Neuronal stem cell (in vitro differentiated cells): ENCODE data around the gene USP1.

Source experiments
- DNase-seq: peaks from one replicate; pipeline ENCODE4 v3.0.0-alpha.2; 2013; ENCODE audit warnings: low spot score
- H2AFZ ChIP-seq: one replicate; pipeline ENCODE4 v1.6.1; 2013; ENCODE audit warnings: mild to moderate bottlenecking, low read length, inconsistent platforms
- H2AK5ac ChIP-seq: 2 replicates; pipeline ENCODE4 v1.6.1; 2013; ENCODE audit warnings: low read depth, mild to moderate bottlenecking, inconsistent platforms, low read length, moderate library complexity, mixed read lengths
- H2BK120ac ChIP-seq: 2 replicates; pipeline ENCODE4 v1.6.1; 2013; ENCODE audit warnings: low read depth, mild to moderate bottlenecking, inconsistent platforms, low read length, moderate library complexity, mixed read lengths
- H2BK12ac ChIP-seq: one replicate; pipeline ENCODE4 v1.6.1; 2013; ENCODE audit warnings: low read length, inconsistent platforms
- H2BK15ac ChIP-seq: 2 replicates; pipeline ENCODE4 v1.6.1; 2013; ENCODE audit warnings: mild to moderate bottlenecking, low read length, inconsistent platforms, mixed read lengths
- H2BK5ac ChIP-seq: one replicate; pipeline ENCODE4 v1.6.1; 2013; ENCODE audit warnings: inconsistent platforms, mild to moderate bottlenecking, low read length, moderate library complexity
- H3K14ac ChIP-seq: one replicate; pipeline ENCODE4 v1.6.1; 2013; ENCODE audit warnings: low read length, inconsistent platforms
- H3K18ac ChIP-seq: 2 replicates; pipeline ENCODE4 v1.6.1; 2013; ENCODE audit warnings: low read length, inconsistent platforms
- H3K23ac ChIP-seq: 2 replicates; pipeline ENCODE4 v1.6.1; 2013; ENCODE audit warnings: low read depth, mild to moderate bottlenecking, mixed read lengths, low read length, inconsistent platforms; ENCODE audit not compliant: poor library complexity
- H3K27ac ChIP-seq: replicated peaks from 3 replicates; pipeline ENCODE4 v1.5.1; 2013; ENCODE audit warnings: low read length, inconsistent platforms
- H3K27me3 ChIP-seq, 3 experiments: 2 replicates each; pipeline ENCODE4 v1.6.1; 2013; ENCODE audit warnings: low read length in 3 of 3, mild to moderate bottlenecking in 2 of 3, inconsistent platforms in 1 of 3, low read depth in 1 of 3, mixed read lengths in 1 of 3, moderate library complexity in 1 of 3; ENCODE audit not compliant: control insufficient read depth in 3 of 3, insufficient read depth in 3 of 3
- H3K36me3 ChIP-seq, 2 donors: replicated peaks in 1 of 2; 2 replicates each; pipeline ENCODE4 v1.6.1; 2013; ENCODE audit warnings: low read length in 2 of 2; ENCODE audit not compliant: control insufficient read depth in 2 of 2, insufficient read depth in 2 of 2
- H3K4ac ChIP-seq: 2 replicates; pipeline ENCODE4 v1.6.1; 2013; ENCODE audit warnings: inconsistent platforms, mild to moderate bottlenecking, low read length, moderate library complexity
- H3K4me1 ChIP-seq, 2 donors: 1 replicate in 1 of 2; 2 replicates in 1 of 2; pipeline ENCODE4 v1.6.1; 2013; ENCODE audit warnings: low read length in 2 of 2, low read depth in 1 of 2; ENCODE audit not compliant: control insufficient read depth in 2 of 2, insufficient read depth in 1 of 2
- H3K4me2 ChIP-seq: one replicate; pipeline ENCODE4 v1.6.1; 2013; ENCODE audit warnings: mild to moderate bottlenecking, low read length, inconsistent platforms; ENCODE audit not compliant: insufficient read depth, poor library complexity, severe bottlenecking
- H3K4me3 ChIP-seq, 2 donors: 2 replicates each; pipeline ENCODE4 v1.5.1; 2013; ENCODE audit warnings: low read length in 2 of 2, mild to moderate bottlenecking in 2 of 2, inconsistent platforms in 1 of 2, moderate library complexity in 1 of 2
- H3K79me1 ChIP-seq: one replicate; pipeline ENCODE4 v1.6.1; 2013; ENCODE audit warnings: low read depth, mild to moderate bottlenecking, inconsistent platforms, low read length, moderate library complexity
- H3K9ac ChIP-seq: one replicate; pipeline ENCODE4 v1.6.1; 2013; ENCODE audit warnings: mild to moderate bottlenecking, low read depth, low read length, inconsistent platforms; ENCODE audit not compliant: poor library complexity
- H3K9me3 ChIP-seq, 2 donors: replicated peaks in 1 of 2; 2 replicates each; pipeline versions ENCODE3 to v1.6.1; 2013; ENCODE audit warnings: low read length in 2 of 2, mild to moderate bottlenecking in 2 of 2, inconsistent platforms in 1 of 2, low read depth in 1 of 2, mixed read lengths in 1 of 2, moderate library complexity in 1 of 2; ENCODE audit not compliant: control insufficient read depth in 2 of 2, insufficient read depth in 1 of 2
- H4K8ac ChIP-seq: one replicate; pipeline ENCODE4 v1.6.1; 2013; ENCODE audit warnings: low read depth, mild to moderate bottlenecking, inconsistent platforms, low read length, moderate library complexity
- H4K91ac ChIP-seq: one replicate; pipeline ENCODE4 v1.6.1; 2013; ENCODE audit warnings: low read length, low read depth, mild to moderate bottlenecking, inconsistent platforms; ENCODE audit not compliant: poor library complexity
- WGBS, 2 donors: extraction: QIAGEN DNeasy Blood & Tissue Kit; methylation state at CpG; one replicate each; pipeline ENCODE4 v1.1.7; 2013; ENCODE audit warnings: missing lambda C conversion rate in 2 of 2, mixed read lengths in 1 of 2; ENCODE audit not compliant: insufficient read length in 2 of 2, insufficient replicate concordance in 1 of 2; ENCODE audit errors: extremely low coverage in 2 of 2; 5-methylcytosine and 5-hydroxymethylcytosine counted together

USP1 gene

DNA sequence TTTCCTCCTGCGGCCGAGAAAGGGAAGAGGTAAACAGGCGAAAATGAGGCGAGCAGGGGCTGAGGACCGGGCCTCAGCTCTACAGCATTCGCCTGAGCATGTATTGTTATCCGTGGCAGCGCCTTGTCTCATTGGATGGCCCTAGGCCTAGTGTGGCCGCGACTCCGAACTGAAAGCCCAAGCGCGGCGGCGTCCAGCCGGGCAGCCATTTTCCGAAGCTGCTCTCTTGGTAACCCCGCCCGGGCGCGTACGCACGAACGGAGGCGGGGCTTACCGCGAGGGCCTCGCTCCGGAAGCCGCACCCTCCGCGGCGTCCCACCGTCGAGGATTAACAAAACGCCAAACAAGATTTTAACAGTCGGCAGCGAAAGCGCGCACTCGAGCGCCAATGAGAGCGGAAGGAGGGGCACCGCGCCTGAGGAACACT lies 797 bp upstream of the USP1 start:
- peaks cover 1 to 2% of the 10 kb centered on the region in 2 donors for H3K4me1 ChIP-seq

DNA sequence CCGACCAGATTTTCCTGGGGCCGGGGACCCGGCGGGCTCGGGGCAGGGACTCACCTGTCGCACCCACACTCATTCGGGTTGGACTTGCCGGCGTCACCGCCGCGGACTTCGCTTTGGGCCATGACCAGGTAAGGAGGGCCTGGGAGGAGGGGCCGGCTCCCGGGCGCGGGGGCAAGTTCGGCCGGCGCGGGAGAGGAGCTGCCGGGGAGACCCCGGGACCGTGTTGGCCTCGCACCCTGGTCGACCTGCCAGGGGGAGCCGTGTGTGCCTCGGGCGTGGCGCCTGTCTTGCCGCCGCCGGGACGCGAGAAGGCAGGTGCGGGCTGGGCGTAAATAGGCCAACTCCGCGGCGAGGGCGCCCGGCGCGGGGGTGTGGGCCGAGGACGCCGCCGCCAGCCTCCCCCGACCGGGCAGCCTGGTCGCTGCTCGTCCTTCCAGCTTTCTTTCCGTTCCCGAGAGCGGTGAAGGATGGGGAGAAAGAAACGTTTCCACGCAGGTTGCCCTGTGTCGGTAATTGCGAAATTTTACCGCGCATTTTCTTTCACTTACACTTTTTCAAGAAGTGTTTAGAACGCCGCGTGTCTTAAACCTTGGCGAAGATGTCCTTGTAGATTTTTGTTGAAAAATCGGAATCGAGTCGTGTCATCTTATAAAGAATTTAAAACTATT lies 558 bp downstream of the USP1 start:
- no peaks in the 10 kb centered on the region for H3K27me3 ChIP-seq
- H2AFZ ChIP-seq, result peak overlapping the region; percentile 94
- H3K14ac ChIP-seq, result peak overlapping the region; percentile 99
- H3K4me1 ChIP-seq, result peaks cover 1 to 2% of the 10 kb centered on the region in 2 donors
- H2BK5ac ChIP-seq, result peak overlapping the region; percentile 100
- H3K23ac ChIP-seq, result peak overlapping the region; percentile 95
- H4K8ac ChIP-seq, result no peak overlapping the region
- peak overlapping the region; percentile 100 for H3K27ac ChIP-seq
- WGBS, 2 donors, result no CpG with 5 or more reads among the region's 68 CpGs
- H3K18ac ChIP-seq, result peak overlapping the region; percentile 99
- H3K4ac ChIP-seq, result peak overlapping the region; percentile 44
- H3K9me3 ChIP-seq, result no peaks in the 10 kb centered on the region
- H4K91ac ChIP-seq, result peak overlapping the region; percentile 82
- H2BK15ac ChIP-seq, result peak overlapping the region; percentile 38
- peak overlapping the region; percentile 75 to 93 for H3K4me3 ChIP-seq
- peak overlapping the region; percentile 72 for H2AK5ac ChIP-seq
- peak overlapping the region; percentile 89 for H3K4me2 ChIP-seq
- no peaks in the 10 kb centered on the region for H3K79me1 ChIP-seq
- peak overlapping the region; percentile 98 for H3K9ac ChIP-seq
- no peak overlapping the region for H2BK12ac ChIP-seq
- H2BK120ac ChIP-seq, result peak overlapping the region; percentile 2
- peak; percentile 18 for DNase-seq
- H3K36me3 ChIP-seq, result peaks cover 2 to 29% of the 10 kb centered on the region in 2 donors

More for the DNA sequence above, 797 bp upstream of the USP1 start:
- peak overlapping the region; percentile 96 for H3K18ac ChIP-seq
- H2BK12ac ChIP-seq, result no peak overlapping the region
- peak overlapping the region; percentile 59 for H3K14ac ChIP-seq
- H3K4me3 ChIP-seq, result peak overlapping the region; percentile 75 to 93
- H2BK120ac ChIP-seq, result peak overlapping the region; percentile 37
- H2BK5ac ChIP-seq, result peak overlapping the region; percentile 35
- no peak for DNase-seq
- no peak overlapping the region for H4K8ac ChIP-seq
- H3K79me1 ChIP-seq, result no peaks in the 10 kb centered on the region
- H2AFZ ChIP-seq, result peak overlapping the region; percentile 94
- H3K36me3 ChIP-seq, result peaks cover 0 to 15% of the 10 kb centered on the region in 2 donors
- peak overlapping the region; percentile 93 for H3K9ac ChIP-seq
- WGBS, 2 donors, result no CpG with 5 or more reads among the region's 45 CpGs
- peak overlapping the region; percentile 100 for H3K27ac ChIP-seq
- H3K27me3 ChIP-seq, result peaks cover 0 to 3% (median 0%) of the 10 kb centered on the region in 3 experiments
- peak overlapping the region; percentile 81 for H2AK5ac ChIP-seq
- H3K23ac ChIP-seq, result peak overlapping the region; percentile 70
- H3K4me2 ChIP-seq, result peak overlapping the region; percentile 89
- no peaks in the 10 kb centered on the region for H3K9me3 ChIP-seq
- H3K4ac ChIP-seq, result peak overlapping the region; percentile 53
- no peak overlapping the region for H2BK15ac ChIP-seq
- H4K91ac ChIP-seq, result no peak overlapping the region

DNA sequence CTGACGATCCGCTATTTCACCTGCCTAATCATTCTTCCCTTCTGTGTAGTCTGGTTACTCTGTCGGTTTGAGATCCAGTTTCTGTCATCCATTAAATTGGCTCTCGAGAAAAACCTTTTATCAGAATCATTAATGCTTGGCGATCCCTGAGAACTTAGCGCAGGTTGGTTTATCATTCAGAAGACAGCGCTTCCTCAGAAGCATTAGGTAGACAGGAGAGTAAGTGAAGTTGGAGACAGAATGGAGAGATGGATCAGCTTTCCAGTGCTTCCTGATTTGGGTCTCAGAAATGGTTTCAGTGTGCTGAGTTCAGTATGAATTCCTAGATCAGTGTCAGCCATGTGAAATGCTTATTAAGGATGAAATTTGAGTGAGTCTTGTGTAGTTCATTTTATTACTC lies 1.3 kb downstream of the USP1 start:
- Histone ChIP-seq H3K9ac (peak overlapping the region; percentile 17), H2BK5ac (no peak overlapping the region)

GRCh38 chr1:62439652-62440371 lies 3.0 kb downstream of the USP1 start:
- H2BK5ac ChIP-seq, result no peak overlapping the region
- H4K8ac ChIP-seq, result no peak overlapping the region
- no peak overlapping the region for H3K4me2 ChIP-seq
- H3K9me3 ChIP-seq, result no peaks in the 10 kb centered on the region
- H2BK12ac ChIP-seq, result no peak overlapping the region
- no peak overlapping the region for H2AFZ ChIP-seq
- no peak overlapping the region for H3K18ac ChIP-seq
- no peak overlapping the region for H3K9ac ChIP-seq
- no peak overlapping the region for H3K14ac ChIP-seq
- H3K4me3 ChIP-seq, result no peak overlapping the region
- peaks cover 1 to 2% of the 10 kb centered on the region in 2 donors for H3K4me1 ChIP-seq
- H3K36me3 ChIP-seq, result peaks cover 10 to 53% of the 10 kb centered on the region in 2 donors
- DNase-seq, result no peak
- no CpG with 5 or more reads among the region's 4 CpGs for WGBS, 2 donors
- no peaks in the 10 kb centered on the region for H3K27me3 ChIP-seq
- no peak overlapping the region for H3K4ac ChIP-seq
- peaks cover 2% of the 10 kb centered on the region for H3K79me1 ChIP-seq
- no peak overlapping the region for H3K27ac ChIP-seq
- no peak overlapping the region for H3K23ac ChIP-seq
- no peak overlapping the region for H2AK5ac ChIP-seq
- H2BK15ac ChIP-seq, result no peak overlapping the region
- H4K91ac ChIP-seq, result no peak overlapping the region
- no peak overlapping the region for H2BK120ac ChIP-seq

More for the DNA sequence above, 1.3 kb downstream of the USP1 start:
- H4K91ac ChIP-seq, result no peak overlapping the region
- peaks cover 1 to 2% of the 10 kb centered on the region in 2 donors for H3K4me1 ChIP-seq
- no peak overlapping the region for H3K14ac ChIP-seq
- no peak overlapping the region for H3K27ac ChIP-seq
- no peak overlapping the region for H2BK120ac ChIP-seq
- no CpG with 5 or more reads among the region's 7 CpGs for WGBS, 2 donors
- H2AFZ ChIP-seq, result no peak overlapping the region
- peaks cover 7 to 36% of the 10 kb centered on the region in 2 donors for H3K36me3 ChIP-seq
- no peak overlapping the region for H2AK5ac ChIP-seq
- H3K4ac ChIP-seq, result no peak overlapping the region
- peaks cover 2% of the 10 kb centered on the region for H3K79me1 ChIP-seq
- no peak overlapping the region for H4K8ac ChIP-seq
- H3K27me3 ChIP-seq, result no peaks in the 10 kb centered on the region
- H3K23ac ChIP-seq, result no peak overlapping the region
- H2BK15ac ChIP-seq, result no peak overlapping the region
- H3K9me3 ChIP-seq, result no peaks in the 10 kb centered on the region
- H3K18ac ChIP-seq, result no peak overlapping the region
- no peak overlapping the region for H2BK12ac ChIP-seq
- peak overlapping the region; percentile 89 for H3K4me2 ChIP-seq
- no peak for DNase-seq
- peak overlapping the region; percentile 75 to 93 for H3K4me3 ChIP-seq
